Measurements from ENCODE around the gene PLEKHA6.

Gene PLEKHA6

GRCh38 chr1:204360314-204360713 is 585 bp upstream of the PLEKHA6 start:
- H3K27ac ChIP-seq, result no peak overlapping the region
- TF ChIP-seq ZFX (IDR thresholded peaks at IDR 0.05) (no peak), CTCF (conservative IDR thresholded peaks at IDR 0.05) (no peak)

- no peak for TF ChIP-seq CTCF (conservative IDR thresholded peaks at IDR 0.05)
- TF ChIP-seq ZFX (IDR thresholded peaks at IDR 0.05), result no peak
- no peak overlapping the region for H3K27ac ChIP-seq
Observed at GRCh38 chr1:204359131-204359473, 627 bp downstream of the PLEKHA6 start.

- no peak overlapping the region for H3K27ac ChIP-seq
Observed at GRCh38 chr1:204358605-204359004, 1.1 kb downstream of the PLEKHA6 start.

GRCh38 chr1:204357551-204358490 is 1.9 kb downstream of the PLEKHA6 start:
- H3K27ac ChIP-seq, result no peak overlapping the region
- TF ChIP-seq ZFX (IDR thresholded peaks at IDR 0.05) (no peak), CTCF (conservative IDR thresholded peaks at IDR 0.05) (no peak)

More at GRCh38 chr1:204358605-204359004, 1.1 kb downstream of the PLEKHA6 start:
- TF ChIP-seq ZFX (IDR thresholded peaks at IDR 0.05), result no peak
- TF ChIP-seq CTCF (conservative IDR thresholded peaks at IDR 0.05), result no peak

GRCh38 chr1:204356997-204357396 is 2.7 kb downstream of the PLEKHA6 start:
- H3K27ac ChIP-seq, result no peak overlapping the region
- no peak for TF ChIP-seq ZFX (IDR thresholded peaks at IDR 0.05)

GRCh38 chr1:204355913-204356312 is 3.8 kb downstream of the PLEKHA6 start:
- no peak overlapping the region for H3K27ac ChIP-seq
- TF ChIP-seq ZFX (IDR thresholded peaks at IDR 0.05), result no peak
- TF ChIP-seq CTCF (conservative IDR thresholded peaks at IDR 0.05), result no peak

GRCh38 chr1:204354579-204354978 is 5.2 kb downstream of the PLEKHA6 start:
- TF ChIP-seq CTCF (conservative IDR thresholded peaks at IDR 0.05), result no peak
- no peak for TF ChIP-seq ZFX (IDR thresholded peaks at IDR 0.05)
- H3K27ac ChIP-seq, result no peak overlapping the region
